Vagina (tissue), 2 donors: ENCODE results near the gene DPYSL5. TPM values are rescaled to one million over a fixed set of nuclear protein-coding genes. Genes with fewer than 3 reads are reported as not detected.

ENCODE experiments used
- DNase-seq, 2 donors: peaks; one replicate each; pipeline ENCODE4 v3.0.0-alpha.2; 2017; ENCODE audit errors: extremely low spot score in 2 of 2
- H3K27ac ChIP-seq: fragments of 200-600 bp; sonication (generic); one replicate; pipeline ENCODE4 v1.5.1; 2019
- H3K27me3 ChIP-seq: fragments of 200-600 bp; sonication (generic); one replicate; pipeline ENCODE4 v1.5.1; 2019
- H3K36me3 ChIP-seq, 2 donors: fragments of 200-600 bp; sonication (generic); one replicate each; pipeline ENCODE4 v1.5.1; 2017 to 2019
- H3K4me1 ChIP-seq: fragments of 200-600 bp; sonication (generic); one replicate; pipeline ENCODE4 v1.5.1; 2019
- H3K4me3 ChIP-seq, 2 donors: fragments of 200-600 bp; sonication (generic); 1 replicate in 1 of 2; 2 replicates in 1 of 2; pipeline ENCODE4 v1.5.1; 2016 to 2019
- H3K9me3 ChIP-seq: fragments of 200-600 bp; sonication (generic); one replicate; pipeline ENCODE4 v1.5.1; 2019
- CTCF ChIP-seq, 3 experiments: fragments of 450-650 bp in 2 of 3; fragments of 200-600 bp in 1 of 3; sonication (generic) in 1 of 3; IDR thresholded peaks; one replicate each; pipeline ENCODE4 v1.5.1; 2017 to 2019; ENCODE audit warnings: antibody characterized with exemption in 3 of 3, mild to moderate bottlenecking in 2 of 3, moderate library complexity in 2 of 3
- POLR2A ChIP-seq, 2 donors: fragments of 450-650 bp; IDR thresholded peaks; one replicate each; pipeline ENCODE4 v1.6.1; 2017; ENCODE audit warnings: antibody characterized with exemption in 2 of 2, mild to moderate bottlenecking in 2 of 2, moderate library complexity in 2 of 2
- POLR2AphosphoS5 ChIP-seq, 2 donors: sonication (generic); formaldehyde crosslinking; IDR thresholded peaks; one replicate each; pipeline ENCODE4 v1.9.0; 2017; ENCODE audit warnings: antibody characterized with exemption in 2 of 2, mild to moderate bottlenecking in 2 of 2, low read depth in 1 of 2; ENCODE audit not compliant: insufficient read depth in 1 of 2
- intact Hi-C: fragments of 100-400 bp; cut with DNase I; formaldehyde crosslinking; loops from one replicate; pipeline ENCODE4 v1.15.1; 2023
- total RNA-seq: library from RNA; depleted of rRNA; stranded (reverse); fragments of >200 nt; gene quantifications from one replicate; pipeline ENCODE4 v1.2.3, GENCODE V29; 2016

DPYSL5 gene
- total RNA-seq, 1 donor from 2014 or later: 0.74 TPM

- Histone ChIP-seq H3K36me3 (no peaks in the 10 kb centered on the region), H3K27me3 (no peaks in the 10 kb centered on the region), H3K9me3 (no peaks in the 10 kb centered on the region), H3K27ac (no peak overlapping the region), H3K4me1 (no peaks in the 10 kb centered on the region), H3K4me3 (no peak overlapping the region)
- no peak for TF ChIP-seq CTCF (IDR thresholded peaks at IDR 0.05)
- TF ChIP-seq POLR2A (IDR thresholded peaks at IDR 0.05): no peak
- no peak for TF ChIP-seq POLR2AphosphoS5 (IDR thresholded peaks at IDR 0.05; ENCODE audit: insufficient read depth in 1 of 2, low read depth in 1 of 2)
- DNase-seq: no peak
- intact Hi-C loops: no loop called here
Measured at GRCh38 chr2:26950246-26950645, 102.3 kb downstream of the DPYSL5 start.

GRCh38 chr2:26951236-26951635, 103.3 kb downstream of the DPYSL5 start:
- Histone ChIP-seq H3K4me3 (no peak overlapping the region), H3K9me3 (no peaks in the 10 kb centered on the region), H3K4me1 (no peaks in the 10 kb centered on the region), H3K27ac (no peak overlapping the region), H3K27me3 (no peaks in the 10 kb centered on the region), H3K36me3 (no peaks in the 10 kb centered on the region)
- TF ChIP-seq CTCF (IDR thresholded peaks at IDR 0.05) (no peak), POLR2A (IDR thresholded peaks at IDR 0.05) (no peak), POLR2AphosphoS5 (IDR thresholded peaks at IDR 0.05; ENCODE audit: insufficient read depth in 1 of 2, low read depth in 1 of 2) (no peak)
- DNase-seq: no peak
- intact Hi-C loops: no loop called here

GRCh38 chr2:26952374-26952773, 104.4 kb downstream of the DPYSL5 start:
- Histone ChIP-seq H3K36me3 (no peaks in the 10 kb centered on the region), H3K9me3 (no peaks in the 10 kb centered on the region), H3K4me3 (no peak overlapping the region), H3K27ac (no peak overlapping the region), H3K27me3 (no peaks in the 10 kb centered on the region), H3K4me1 (no peaks in the 10 kb centered on the region)
- intact Hi-C loops: no loop called here
- no peak for DNase-seq
- TF ChIP-seq CTCF (IDR thresholded peaks at IDR 0.05) (no peak), POLR2AphosphoS5 (IDR thresholded peaks at IDR 0.05; ENCODE audit: insufficient read depth in 1 of 2, low read depth in 1 of 2) (no peak), POLR2A (IDR thresholded peaks at IDR 0.05) (no peak)

GRCh38 chr2:26954135-26954534, 106.2 kb downstream of the DPYSL5 start:
- no peak for DNase-seq
- no peaks in the 10 kb centered on the region for H3K27me3 ChIP-seq
- TF ChIP-seq POLR2A (IDR thresholded peaks at IDR 0.05): no peak
- no peak overlapping the region for H3K27ac ChIP-seq
- H3K4me3 ChIP-seq: no peak overlapping the region
- H3K36me3 ChIP-seq: no peaks in the 10 kb centered on the region
- no peaks in the 10 kb centered on the region for H3K9me3 ChIP-seq
- H3K4me1 ChIP-seq: no peaks in the 10 kb centered on the region
- intact Hi-C loops: no loop called here

GRCh38 chr2:26957041-26957440, 109.1 kb downstream of the DPYSL5 start:
- no peak for TF ChIP-seq POLR2A (IDR thresholded peaks at IDR 0.05)
- no peak for TF ChIP-seq CTCF (IDR thresholded peaks at IDR 0.05)
- no peak for TF ChIP-seq POLR2AphosphoS5 (IDR thresholded peaks at IDR 0.05; ENCODE audit: insufficient read depth in 1 of 2, low read depth in 1 of 2)
- Histone ChIP-seq H3K27ac (no peak overlapping the region), H3K4me1 (no peaks in the 10 kb centered on the region), H3K9me3 (no peaks in the 10 kb centered on the region), H3K27me3 (no peaks in the 10 kb centered on the region), H3K4me3 (no peak overlapping the region), H3K36me3 (no peaks in the 10 kb centered on the region)
- no peak for DNase-seq
- intact Hi-C loops: no loop called here

GRCh38 chr2:26957534-26957933, 109.6 kb downstream of the DPYSL5 start:
- TF ChIP-seq CTCF (IDR thresholded peaks at IDR 0.05) (no peak), POLR2AphosphoS5 (IDR thresholded peaks at IDR 0.05; ENCODE audit: insufficient read depth in 1 of 2, low read depth in 1 of 2) (no peak), POLR2A (IDR thresholded peaks at IDR 0.05) (no peak)
- Histone ChIP-seq H3K4me1 (no peaks in the 10 kb centered on the region), H3K9me3 (no peaks in the 10 kb centered on the region), H3K27me3 (no peaks in the 10 kb centered on the region), H3K4me3 (no peak overlapping the region), H3K36me3 (no peaks in the 10 kb centered on the region), H3K27ac (no peak overlapping the region)
- intact Hi-C loops: no loop called here
- no peak for DNase-seq
